Raji (cell line): ENCODE results near the gene HEPACAM.

ENCODE experiments used
- POLR2A ChIP-seq: IDR thresholded peaks from 2 replicates; pipeline ENCODE4 v1.6.1; 2011; ENCODE audit warnings: low read depth, low read length, control low read depth; ENCODE audit not compliant: insufficient read depth

The HEPACAM gene

DNA sequence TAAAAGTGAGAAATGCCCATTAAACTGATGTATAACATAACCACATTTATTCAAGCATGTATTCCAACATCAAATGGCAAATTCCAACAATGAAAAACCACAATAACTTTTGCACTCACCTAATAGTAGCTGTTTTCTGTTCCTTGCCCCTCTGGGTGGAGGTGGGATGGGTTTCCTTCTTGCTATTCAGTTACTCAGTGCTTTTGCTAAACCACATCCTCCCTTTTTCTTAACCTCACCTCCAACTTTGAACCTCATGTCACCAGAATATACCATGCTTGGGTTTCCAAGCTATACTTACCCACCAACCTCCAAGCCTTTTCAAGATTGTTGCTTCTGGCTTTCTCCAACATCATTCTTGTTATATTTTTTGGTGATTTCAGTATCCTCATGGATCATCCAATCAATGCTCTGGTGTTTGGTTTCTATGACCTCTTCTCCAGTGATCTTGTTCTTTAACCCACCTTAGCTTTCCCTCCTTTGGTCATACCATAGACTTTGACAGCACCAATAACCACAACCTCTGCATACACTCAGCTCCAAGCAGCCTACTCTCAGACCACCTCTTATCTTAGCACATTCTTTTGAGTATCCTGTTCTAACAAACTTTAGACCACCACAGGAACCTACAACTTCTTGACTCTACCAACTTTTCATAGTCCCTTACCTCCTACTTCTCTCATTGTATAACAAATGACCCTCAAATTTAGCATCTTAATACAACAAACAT, 14.9 kb upstream of the HEPACAM start:
- TF ChIP-seq POLR2A = no peak

DNA sequence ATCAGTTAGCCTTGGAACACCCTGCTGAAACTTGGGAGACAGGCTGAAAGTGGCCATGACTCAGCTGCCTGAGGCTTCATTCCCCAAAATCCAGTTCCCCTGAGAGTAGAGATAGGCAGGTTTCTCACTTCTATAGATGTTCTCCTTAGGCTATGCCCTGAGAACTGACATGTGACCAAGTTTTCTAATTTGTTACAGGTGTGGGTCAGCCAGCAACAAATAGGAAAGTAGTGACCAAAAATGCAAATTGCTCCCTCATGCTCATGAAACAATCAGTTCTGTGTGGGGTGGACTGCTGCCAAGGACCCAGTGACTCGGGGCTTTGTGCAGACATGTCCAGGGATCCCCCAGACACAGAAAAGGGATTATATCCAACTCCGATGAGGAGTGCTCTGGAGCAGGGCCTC, 10.9 kb upstream of the HEPACAM start:
- no peak for TF ChIP-seq POLR2A

DNA sequence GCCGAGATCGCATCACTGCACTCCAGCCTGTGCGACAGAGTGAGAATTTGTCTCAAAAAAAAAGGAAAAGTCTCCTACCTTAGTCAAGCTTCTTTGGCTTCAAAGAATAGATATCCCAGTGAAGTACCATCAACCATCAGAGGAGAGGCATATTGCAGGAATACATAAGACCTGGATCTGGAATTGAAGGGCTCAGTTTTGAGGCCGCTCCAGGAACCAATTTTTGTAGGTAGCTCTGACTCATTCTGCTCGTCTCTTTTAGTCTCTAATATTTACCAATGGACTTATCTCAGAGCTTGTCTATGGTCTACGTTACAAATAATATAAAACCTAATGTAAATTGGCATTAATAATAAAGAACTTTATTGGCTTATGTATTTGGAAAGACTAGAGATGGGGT, 10.0 kb upstream of the HEPACAM start:
- TF ChIP-seq POLR2A = no peak

DNA sequence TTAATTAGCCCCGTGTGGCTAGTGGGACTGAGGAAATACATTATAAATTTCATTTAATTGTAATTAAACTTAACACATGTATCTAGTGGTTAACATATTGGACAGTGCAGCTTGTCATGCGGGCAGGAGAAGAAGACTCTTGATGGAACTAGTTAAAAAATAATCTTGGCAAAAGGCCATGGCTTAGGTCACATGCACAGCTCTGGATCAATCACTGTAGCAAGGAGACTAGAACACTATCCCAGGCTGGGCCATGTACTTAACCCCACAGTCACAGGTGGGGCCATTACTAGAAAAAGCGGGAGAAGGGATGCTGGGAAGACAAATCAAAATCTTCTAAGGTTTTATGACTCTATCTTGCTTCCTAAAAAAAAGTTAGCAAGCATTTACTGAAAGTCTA, 8.7 kb upstream of the HEPACAM start:
- no peak for TF ChIP-seq POLR2A

DNA sequence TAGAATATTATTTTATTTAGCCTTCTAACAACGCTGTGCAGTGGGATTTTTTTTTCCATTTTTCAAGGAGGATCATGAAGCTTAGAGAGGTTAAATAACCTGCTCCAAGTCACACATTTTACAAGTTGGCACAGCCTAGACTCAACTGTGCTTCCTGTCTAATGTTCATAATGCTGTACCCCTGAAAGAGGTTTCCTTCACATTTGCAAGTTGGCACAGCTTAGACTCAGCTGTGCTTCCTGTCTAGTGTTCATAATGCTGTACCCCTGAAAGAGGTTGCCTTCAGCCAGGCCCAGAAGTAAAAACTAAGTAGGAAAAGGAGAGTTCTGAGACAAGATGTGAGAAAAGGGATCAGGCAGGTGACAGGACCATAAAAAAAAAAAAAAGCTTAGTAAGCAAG, 7.9 kb upstream of the HEPACAM start:
- TF ChIP-seq POLR2A = no peak

DNA sequence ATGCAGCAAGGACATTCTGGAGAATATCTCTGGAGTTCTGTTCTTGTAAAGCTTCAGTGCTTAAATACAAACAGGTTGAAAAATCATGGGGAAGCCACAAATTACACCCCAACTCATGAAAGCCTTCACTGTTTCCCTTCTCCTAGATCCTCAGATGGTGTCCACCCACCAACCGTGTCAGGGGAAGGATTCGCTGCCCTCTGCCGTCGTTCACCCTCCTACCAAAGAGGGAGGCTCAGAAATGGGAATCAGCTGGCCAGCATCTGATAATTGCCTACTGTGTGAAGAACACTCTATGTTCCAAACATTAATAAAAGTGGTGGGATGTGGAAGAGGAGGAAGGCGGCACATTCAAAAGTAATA, 7.4 kb upstream of the HEPACAM start:
- no peak for TF ChIP-seq POLR2A

DNA sequence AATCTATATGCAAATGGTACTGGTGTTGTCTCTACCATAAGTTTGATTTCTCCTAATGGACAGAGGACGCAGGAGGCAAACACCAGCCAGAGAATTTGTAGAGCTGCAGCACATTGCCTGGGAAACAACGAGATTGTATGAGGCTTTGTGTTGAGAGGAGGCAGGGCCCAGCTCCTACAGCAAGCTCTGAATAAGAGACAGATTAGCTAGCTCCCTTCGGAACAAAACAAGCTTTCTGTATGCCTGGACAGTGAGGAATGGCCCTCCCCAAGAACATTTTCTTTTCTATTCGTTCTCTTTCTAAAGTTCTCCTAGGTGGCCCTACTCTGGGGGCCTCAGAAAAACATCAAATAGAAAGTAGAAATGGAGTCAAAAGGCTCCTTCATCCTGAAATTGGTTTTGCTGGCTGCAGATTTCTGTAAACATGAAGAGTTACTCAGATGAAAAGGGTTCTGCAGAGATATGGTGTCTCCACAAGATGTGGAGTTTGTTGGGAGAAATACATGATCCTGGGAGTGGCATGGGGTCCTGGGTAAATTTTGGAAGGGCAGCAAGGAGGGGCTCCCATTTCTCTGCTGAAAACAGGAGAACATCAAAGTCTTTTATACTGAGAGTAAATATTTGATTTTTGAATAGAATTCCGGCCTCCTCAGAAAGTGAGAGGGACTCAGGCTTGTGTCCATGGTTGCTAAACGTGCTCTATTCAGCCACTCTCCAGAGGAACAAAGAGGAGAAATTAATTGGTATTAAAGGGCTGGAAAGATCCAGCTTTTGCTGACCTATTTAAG, 6.8 kb upstream of the HEPACAM start:
- no peak for TF ChIP-seq POLR2A

DNA sequence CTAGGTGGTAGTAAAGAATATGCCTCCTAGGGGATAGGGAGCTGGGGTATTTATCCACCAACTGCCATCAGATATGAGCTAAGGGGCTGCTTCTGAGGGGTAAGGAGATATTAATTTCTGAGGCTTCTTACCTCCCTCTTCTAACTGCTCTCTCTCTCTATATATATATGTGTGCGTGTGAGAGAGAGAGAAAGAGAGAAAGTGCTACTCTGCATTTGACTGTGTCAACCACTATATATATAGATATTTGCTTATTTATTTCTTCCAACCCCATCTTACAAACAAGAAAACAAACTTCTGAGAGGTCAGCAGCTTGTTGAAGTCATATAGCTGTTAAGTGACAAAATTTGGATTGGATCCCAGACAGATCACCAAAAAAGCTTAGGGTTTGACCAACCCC, 5.9 kb upstream of the HEPACAM start:
- no peak for TF ChIP-seq POLR2A

DNA sequence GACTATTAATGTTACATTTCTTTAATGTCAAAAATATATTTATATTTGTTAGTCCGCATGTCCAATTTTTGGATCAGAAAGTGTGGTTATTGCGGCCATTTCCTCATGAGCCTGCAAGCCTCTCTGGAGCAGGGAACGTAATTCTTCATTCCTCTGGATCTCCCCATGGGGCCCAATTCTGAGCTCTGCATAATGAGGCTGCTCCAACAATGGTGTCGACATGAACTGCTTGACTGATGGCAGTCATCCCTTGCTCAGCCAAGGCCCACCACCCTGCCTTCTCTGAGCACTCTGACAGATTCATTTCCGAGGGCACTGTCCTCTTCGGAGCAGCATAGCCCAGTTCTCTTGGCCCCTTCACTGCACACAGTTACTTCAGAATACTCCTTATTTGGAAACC, 3.1 kb upstream of the HEPACAM start:
- no peak for TF ChIP-seq POLR2A

DNA sequence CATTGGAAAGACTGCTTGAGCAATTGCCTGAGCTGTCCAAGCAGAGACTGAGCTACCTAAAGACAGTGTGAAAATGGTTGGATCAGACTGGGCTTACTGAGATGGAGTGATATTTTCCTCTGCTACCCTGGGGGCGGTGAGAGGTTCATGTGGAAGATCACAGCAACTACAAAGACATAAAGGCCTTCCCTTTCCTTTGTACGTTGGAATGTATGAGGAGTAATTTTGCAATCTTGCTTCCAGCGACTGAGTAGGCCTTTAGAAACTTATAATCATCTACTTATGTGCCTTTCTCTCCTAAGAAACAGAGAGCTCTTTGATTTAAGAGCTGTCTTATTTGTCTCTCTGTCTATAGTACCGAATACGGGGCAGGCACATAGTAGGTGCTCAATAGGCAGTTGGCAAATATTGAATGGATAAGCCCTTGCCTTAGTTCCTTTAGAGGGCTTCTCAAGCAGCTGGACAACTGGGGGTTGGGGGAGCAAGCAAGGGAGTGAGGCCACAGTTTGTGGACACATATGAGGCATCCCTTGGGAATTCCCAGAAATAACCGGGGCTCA, 2.4 kb upstream of the HEPACAM start:
- TF ChIP-seq POLR2A = no peak

DNA sequence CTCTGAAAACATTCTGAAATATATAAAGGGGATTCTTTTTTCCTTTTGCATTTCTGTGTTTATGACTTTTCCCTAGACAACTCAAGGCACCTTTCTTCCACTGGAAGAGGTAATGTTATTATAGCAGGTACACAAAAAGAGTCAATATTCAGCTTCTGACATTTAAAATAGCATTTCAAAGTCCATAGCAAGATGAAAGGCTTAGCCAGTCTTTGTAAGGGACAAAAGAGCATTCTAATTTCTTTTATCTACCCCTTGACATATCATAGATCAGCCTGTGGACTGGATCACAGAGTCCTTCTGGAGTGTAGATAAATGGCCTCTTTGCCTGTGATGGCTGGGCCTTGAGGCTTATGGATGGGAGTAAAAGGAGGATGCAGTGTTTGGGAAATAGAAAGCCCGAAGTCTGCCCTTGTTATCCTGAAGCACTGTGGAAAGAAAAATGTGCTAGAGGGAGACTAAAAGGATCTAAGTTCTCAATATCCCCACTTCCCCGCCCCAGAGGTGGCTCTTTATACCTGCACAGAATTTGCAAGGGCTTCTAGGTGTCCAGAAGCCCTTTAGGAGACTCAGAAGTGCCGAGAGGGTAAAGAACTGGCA, 1.6 kb upstream of the HEPACAM start:
- TF ChIP-seq POLR2A = no peak

DNA sequence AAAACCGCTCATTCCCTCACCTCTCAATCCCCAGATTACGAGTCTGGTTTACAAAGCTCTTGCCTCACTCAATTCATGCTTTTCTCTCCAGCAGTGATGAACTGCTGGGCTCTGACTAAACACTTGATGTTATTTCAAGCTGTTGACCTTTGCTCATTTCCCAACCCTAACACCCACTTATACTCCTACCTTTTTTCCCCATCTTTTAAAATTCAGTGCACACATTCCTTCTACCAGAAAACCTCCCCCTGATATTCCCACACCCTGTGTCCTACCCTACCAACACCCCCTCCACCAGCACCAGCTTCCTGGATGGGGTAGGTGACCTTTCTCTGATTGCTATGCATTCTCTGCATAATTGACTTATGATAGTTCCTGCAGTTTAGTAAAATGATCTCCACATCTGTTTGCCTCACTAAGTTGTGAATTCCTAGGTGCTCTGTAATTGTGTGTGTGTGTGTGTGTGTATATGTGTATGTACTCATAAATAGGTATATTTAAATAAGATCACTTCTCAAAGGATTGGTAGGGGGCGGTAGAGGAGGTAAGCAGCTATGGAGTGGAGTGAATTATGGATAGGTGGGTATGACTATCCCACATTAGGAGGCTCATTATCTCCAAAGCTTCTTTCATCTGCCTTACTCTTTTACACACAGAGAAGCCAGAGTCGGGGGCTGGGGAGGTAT, 842 bp downstream of the HEPACAM start:
- TF ChIP-seq POLR2A = no peak

DNA sequence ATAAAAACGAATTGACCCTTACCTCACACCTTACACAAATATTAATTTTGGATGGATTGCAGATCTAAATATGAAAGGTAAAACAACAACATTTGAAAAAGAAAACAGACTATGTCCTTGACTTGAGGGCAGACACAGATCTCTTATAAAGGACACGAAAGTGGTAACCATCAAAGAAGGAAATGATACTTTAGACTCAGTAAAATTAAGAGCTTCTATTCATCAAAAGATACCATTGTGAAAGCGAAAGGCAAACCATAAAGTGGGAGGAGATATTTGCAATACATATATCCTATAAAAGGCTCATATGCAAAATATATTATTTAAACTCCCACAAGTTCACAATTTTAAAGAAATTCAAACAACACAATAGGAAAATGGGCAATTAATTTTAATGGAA, 5.0 kb downstream of the HEPACAM start:
- no peak for TF ChIP-seq POLR2A

DNA sequence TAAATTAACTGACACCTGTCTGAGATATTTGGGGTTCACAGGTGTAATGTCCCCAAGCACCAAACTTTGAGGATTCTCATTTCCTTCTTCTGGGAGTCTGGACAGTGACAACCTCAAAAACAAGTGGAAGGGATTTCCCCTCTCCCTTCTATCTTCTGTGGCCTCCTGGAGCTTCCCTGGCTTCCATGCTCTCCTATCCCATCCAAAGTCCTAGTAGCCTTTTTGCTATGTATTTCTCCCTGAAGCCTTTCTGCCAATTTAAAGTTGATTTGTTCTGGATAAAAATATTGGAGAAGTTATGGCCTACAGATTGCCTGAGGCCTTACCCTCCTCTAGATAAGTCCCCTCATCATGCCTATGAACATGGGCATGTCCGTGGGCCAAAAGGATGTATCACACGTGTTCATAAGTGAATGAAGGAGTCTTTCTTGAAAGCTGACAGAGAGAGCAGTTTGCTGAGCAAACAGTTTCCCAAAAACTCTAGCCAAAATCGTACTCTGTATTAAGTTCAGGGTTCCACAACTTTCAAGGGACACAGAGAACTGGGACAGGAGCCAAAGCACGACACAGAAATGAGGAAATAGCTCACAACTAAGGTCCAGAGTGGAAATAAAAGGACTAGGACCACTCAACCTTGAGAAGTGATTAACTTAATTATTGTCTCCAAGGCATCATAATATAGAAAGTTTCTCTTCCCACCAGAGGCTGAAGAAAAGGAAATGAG, 6.7 kb downstream of the HEPACAM start:
- TF ChIP-seq POLR2A = no peak

DNA sequence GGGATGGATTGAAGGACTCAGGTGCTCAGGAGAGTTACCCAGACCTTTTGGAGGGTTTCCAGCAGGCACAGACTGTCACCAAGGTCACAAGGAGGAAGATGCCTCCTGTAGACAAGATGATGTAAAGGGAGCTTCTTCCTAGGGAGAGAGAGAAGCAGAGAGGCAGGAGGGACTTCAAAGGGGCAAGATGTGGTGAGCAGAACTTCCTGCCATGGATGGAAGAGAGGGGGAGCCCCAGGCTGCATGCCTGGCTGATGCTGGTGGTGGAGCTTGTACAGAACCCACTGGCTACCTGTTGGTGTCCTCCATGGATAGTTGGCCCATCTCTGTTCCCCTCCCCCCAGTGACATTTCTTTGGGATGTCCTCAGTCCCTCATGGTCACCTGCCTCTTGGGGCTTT, 12.6 kb downstream of the HEPACAM start:
- TF ChIP-seq POLR2A = no peak
